Measurements from ENCODE around the gene WDR62. TPM values are rescaled to one million over a fixed set of nuclear protein-coding genes. Genes with fewer than 3 reads are reported as not detected.
A peak's percentile ranks its signal among the peaks of the same experiment; 100 is the strongest.

The WDR62 gene
- total RNA-seq, 1 donor from 2014 or later, result 4.6 TPM

- no peak for DNase-seq (ENCODE audit: extremely low spot score, unreplicated experiment)
- Mint-ChIP-seq H3K36me3 (ENCODE audit: unreplicated experiment) (peaks cover 5% of the 10 kb centered on the region), H3K4me3 (ENCODE audit: unreplicated experiment) (no peak overlapping the region)
These were observed 56.5 kb downstream of the WDR62 start for GRCh38 chr19:36111200-36111539.

GRCh38 chr19:36112678-36113077, 58.0 kb downstream of the WDR62 start:
- Mint-ChIP-seq H3K4me1 (ENCODE audit: unreplicated experiment) (peaks cover 20% of the 10 kb centered on the region), H3K27me3 (ENCODE audit: unreplicated experiment) (no peaks in the 10 kb centered on the region), H3K4me3 (ENCODE audit: unreplicated experiment) (peak overlapping the region; percentile 89), H3K36me3 (ENCODE audit: unreplicated experiment) (peaks cover 9% of the 10 kb centered on the region), H3K27ac (ENCODE audit: unreplicated experiment) (peak overlapping the region; percentile 39), H3K9me3 (ENCODE audit: unreplicated experiment) (no peaks in the 10 kb centered on the region)
- TF ChIP-seq CTCF (IDR thresholded peaks at IDR 0.05), result no peak
- DNase-seq (ENCODE audit: extremely low spot score, unreplicated experiment), result no peak

More at GRCh38 chr19:36111200-36111539, 56.5 kb downstream of the WDR62 start:
- no peaks in the 10 kb centered on the region for H3K9me3 Mint-ChIP-seq (ENCODE audit: unreplicated experiment)
- no peaks in the 10 kb centered on the region for H3K27me3 Mint-ChIP-seq (ENCODE audit: unreplicated experiment)
- no peak for TF ChIP-seq CTCF (IDR thresholded peaks at IDR 0.05)
- H3K27ac Mint-ChIP-seq (ENCODE audit: unreplicated experiment), result no peak overlapping the region
- peaks cover 15% of the 10 kb centered on the region for H3K4me1 Mint-ChIP-seq (ENCODE audit: unreplicated experiment)

GRCh38 chr19:36113425-36113824, 58.7 kb downstream of the WDR62 start:
- Mint-ChIP-seq H3K27me3 (ENCODE audit: unreplicated experiment) (no peaks in the 10 kb centered on the region), H3K36me3 (ENCODE audit: unreplicated experiment) (peaks cover 13% of the 10 kb centered on the region), H3K27ac (ENCODE audit: unreplicated experiment) (no peak overlapping the region), H3K9me3 (ENCODE audit: unreplicated experiment) (no peaks in the 10 kb centered on the region), H3K4me3 (ENCODE audit: unreplicated experiment) (peak overlapping the region; percentile 89), H3K4me1 (ENCODE audit: unreplicated experiment) (peaks cover 20% of the 10 kb centered on the region)
- no peak for TF ChIP-seq CTCF (IDR thresholded peaks at IDR 0.05)
- DNase-seq (ENCODE audit: extremely low spot score, unreplicated experiment), result no peak

- Mint-ChIP-seq H3K27ac (ENCODE audit: unreplicated experiment) (peak overlapping the region; percentile 97), H3K27me3 (ENCODE audit: unreplicated experiment) (no peaks in the 10 kb centered on the region), H3K36me3 (ENCODE audit: unreplicated experiment) (peaks cover 14% of the 10 kb centered on the region), H3K4me1 (ENCODE audit: unreplicated experiment) (peaks cover 20% of the 10 kb centered on the region), H3K4me3 (ENCODE audit: unreplicated experiment) (peak overlapping the region; percentile 89), H3K9me3 (ENCODE audit: unreplicated experiment) (no peaks in the 10 kb centered on the region)
- DNase-seq (ENCODE audit: extremely low spot score, unreplicated experiment), result no peak
- no peak for TF ChIP-seq CTCF (IDR thresholded peaks at IDR 0.05)
These were observed 59.4 kb downstream of the WDR62 start for GRCh38 chr19:36113894-36114720.

- Mint-ChIP-seq H3K36me3 (ENCODE audit: unreplicated experiment) (peaks cover 16% of the 10 kb centered on the region), H3K9me3 (ENCODE audit: unreplicated experiment) (no peaks in the 10 kb centered on the region), H3K27me3 (ENCODE audit: unreplicated experiment) (no peaks in the 10 kb centered on the region), H3K27ac (ENCODE audit: unreplicated experiment) (peak within 1 kb of the TSS; percentile 97), H3K4me1 (ENCODE audit: unreplicated experiment) (peaks cover 22% of the 10 kb centered on the region), H3K4me3 (ENCODE audit: unreplicated experiment) (peak within 1 kb of the TSS; percentile 89)
- no peak for TF ChIP-seq CTCF (IDR thresholded peaks at IDR 0.05)
- DNase-seq (ENCODE audit: extremely low spot score, unreplicated experiment), result peak; percentile 100
These were observed 60.2 kb downstream of the WDR62 start, which contains the start of gene POLR2I for GRCh38 chr19:36114721-36115452. Gene POLR2I, minus strand, starts transcription at chr19:36114875. Its CDS starts 19 bp downstream, at chr19:36114856.

Data from osteocyte (in vitro differentiated cells).